ENCODE measurements around the gene LRP3. TPM values are rescaled to one million over a fixed set of nuclear protein-coding genes. Genes with fewer than 3 reads are reported as not detected.

Gene LRP3
- total and polyA plus RNA-seq, 2 of the 13 experiments (the other 11 are each of a cell fraction or from before 2014, with no cell fraction given) = 17.6 to 51.6 TPM

GRCh38 chr19:33241091-33241529, 47.0 kb downstream of the LRP3 start (continued):
- TF ChIP-seq TIGD3 (CRISPR knock-in tag; IDR thresholded peaks at IDR 0.05; ENCODE audit: borderline replicate concordance) = no peak
- TF ChIP-seq SNAPC2 (CRISPR knock-in tag; IDR thresholded peaks at IDR 0.05) = no peak
- no peak for TF ChIP-seq ZNF234 (CRISPR knock-in tag; conservative IDR thresholded peaks at IDR 0.05)
- no peak for TF ChIP-seq BRCA1 (CRISPR knock-in tag; IDR thresholded peaks at IDR 0.05)
- no peak for TF ChIP-seq ZNF674 (CRISPR knock-in tag; IDR thresholded peaks at IDR 0.05; ENCODE audit: low read depth)
- TF ChIP-seq, protein P1, sequence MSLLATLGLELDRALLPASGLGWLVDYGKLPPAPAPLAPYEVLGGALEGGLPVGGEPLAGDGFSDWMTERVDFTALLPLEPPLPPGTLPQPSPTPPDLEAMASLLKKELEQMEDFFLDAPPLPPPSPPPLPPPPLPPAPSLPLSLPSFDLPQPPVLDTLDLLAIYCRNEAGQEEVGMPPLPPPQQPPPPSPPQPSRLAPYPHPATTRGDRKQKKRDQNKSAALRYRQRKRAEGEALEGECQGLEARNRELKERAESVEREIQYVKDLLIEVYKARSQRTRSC (CRISPR knock-in tag; IDR thresholded peaks at IDR 0.05; ENCODE audit: low read depth) = no peak
- TF ChIP-seq ZFX (CRISPR knock-in tag; IDR thresholded peaks at IDR 0.05; ENCODE audit: low read depth) = peak; percentile 94
- TF ChIP-seq MEIS2 (CRISPR knock-in tag; IDR thresholded peaks at IDR 0.05) = peak; percentile 42; the same call in 1 of the 2 replicates
- TF ChIP-seq SRSF1 (optimal IDR thresholded peaks at IDR 0.05; ENCODE audit: low read depth, low read length) = no peak
- TF ChIP-seq ZNF143 (CRISPR knock-in tag; IDR thresholded peaks at IDR 0.05) = no peak
- TF ChIP-seq GFI1 (CRISPR knock-in tag; IDR thresholded peaks at IDR 0.05; ENCODE audit: borderline replicate concordance) = 0 out of 2 replicates have a peak, but pooled peaks have one; percentile 54
- no peak for TF ChIP-seq PAF1 (CRISPR knock-in tag; IDR thresholded peaks at IDR 0.05)
- TF ChIP-seq, protein P2, sequence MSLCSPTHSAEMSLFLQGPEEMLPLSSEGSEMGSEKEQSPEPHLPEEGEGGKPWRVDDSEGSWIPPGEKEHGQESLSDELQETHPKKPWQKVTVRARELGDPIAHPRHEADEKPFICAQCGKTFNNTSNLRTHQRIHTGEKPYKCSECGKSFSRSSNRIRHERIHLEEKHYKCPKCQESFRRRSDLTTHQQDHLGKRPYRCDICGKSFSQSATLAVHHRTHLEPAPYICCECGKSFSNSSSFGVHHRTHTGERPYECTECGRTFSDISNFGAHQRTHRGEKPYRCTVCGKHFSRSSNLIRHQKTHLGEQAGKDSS (CRISPR knock-in tag; IDR thresholded peaks at IDR 0.05; ENCODE audit: borderline replicate concordance, low read depth) = 0 out of 2 replicates have a peak, but pooled peaks have one; percentile 8
- TF ChIP-seq ZNF619 (CRISPR knock-in tag; IDR thresholded peaks at IDR 0.05) = no peak
- no peak for TF ChIP-seq ATRX (CRISPR knock-in tag; IDR thresholded peaks at IDR 0.05; ENCODE audit: borderline replicate concordance)
- TF ChIP-seq ZFP91 (CRISPR knock-in tag; IDR thresholded peaks at IDR 0.05; ENCODE audit: borderline replicate concordance) = peak; percentile 65; the same call in 1 of the 2 replicates
- TF ChIP-seq STAT6 (CRISPR knock-in tag; IDR thresholded peaks at IDR 0.05; ENCODE audit: borderline replicate concordance) = no peak
- TF ChIP-seq XBP1 (CRISPR knock-in tag; IDR thresholded peaks at IDR 0.05) = no peak
- no peak for TF ChIP-seq ZNF296 (CRISPR knock-in tag; conservative IDR thresholded peaks at IDR 0.05)
- TF ChIP-seq PCBP1 (IDR thresholded peaks at IDR 0.05; ENCODE audit: borderline replicate concordance, low read depth, low read length) = 0 out of 2 replicates have a peak, but pooled peaks have one; percentile 14
- no peak for TF ChIP-seq ZBTB21 (CRISPR knock-in tag; IDR thresholded peaks at IDR 0.05)
- 0 out of 2 replicates have a peak, but pooled peaks have one; percentile 1 for TF ChIP-seq FOXA3 (CRISPR knock-in tag; IDR thresholded peaks at IDR 0.05)
- no peak for TF ChIP-seq ATF3 (CRISPR knock-in tag; IDR thresholded peaks at IDR 0.05)
- TF ChIP-seq NR3C1 (CRISPR knock-in tag; IDR thresholded peaks at IDR 0.05) = no peak
